T-cell (primary cell): ENCODE measurements around the gene GABRG3. TPM values are rescaled to one million over a fixed set of nuclear protein-coding genes. Genes with fewer than 3 reads are reported as not detected.

Experiments
- ATAC-seq, 4 experiments: fragments of 200-7000 bp in 3 of 4; fragments of 150-1000 bp in 1 of 4; cut with Tn5 transposase; replicated peaks in 1 of 4; 1 replicate in 3 of 4; 2 replicates in 1 of 4; pipeline ENCODE4 v1.10.0; 2021; ENCODE audit warnings: moderate library complexity in 3 of 4, mild to moderate bottlenecking in 2 of 4, moderate number of reproducible peaks in 1 of 4
- CTCF ChIA-PET, 2 donors: fragments of 300-600 bp; sonication (Branson Sonifier 250); formaldehyde crosslinking; loops; one replicate each; lab custom pipeline; 2022; ENCODE audit warnings: antibody characterized with exemption in 2 of 2; lab: Charles Lee
- POLR2A ChIA-PET, 2 donors: fragments of 300-600 bp; sonication (Branson Sonifier 250); formaldehyde crosslinking; loops; one replicate each; lab custom pipeline; 2022; ENCODE audit warnings: antibody characterized with exemption in 2 of 2; lab: Charles Lee
- DNase-seq, 35 experiments: peaks; one replicate each; pipeline versions ENCODE4 v3.0.0 to v3.0.0-alpha.2; 2013 to 2023
- H3K27ac ChIP-seq: one replicate; pipeline ENCODE4 v1.5.1; 2013; ENCODE audit warnings: low read length
- H3K27me3 ChIP-seq, 2 experiments: replicated peaks in 1 of 2; 1 replicate in 1 of 2; 2 replicates in 1 of 2; pipeline versions ENCODE4 v1.6.1 to v1.7.0; 2013; ENCODE audit warnings: low read length in 1 of 2, mixed read lengths in 1 of 2; ENCODE audit not compliant: control insufficient read depth in 2 of 2, insufficient read depth in 2 of 2; ENCODE audit errors: extremely low read depth in 1 of 2
- H3K36me3 ChIP-seq, 2 donors: 1 replicate in 1 of 2; 2 replicates in 1 of 2; pipeline versions ENCODE4 v1.6.1 to v1.7.0; 2013; ENCODE audit warnings: low read length in 1 of 2; ENCODE audit not compliant: control insufficient read depth in 2 of 2, insufficient read depth in 1 of 2; ENCODE audit errors: extremely low read depth in 1 of 2
- H3K4me1 ChIP-seq, 2 experiments: 1 replicate in 1 of 2; 2 replicates in 1 of 2; pipeline versions ENCODE4 v1.6.1 to v1.7.0; 2013; ENCODE audit warnings: low read length in 2 of 2, mixed read lengths in 1 of 2; ENCODE audit not compliant: insufficient read depth in 2 of 2, control insufficient read depth in 1 of 2; ENCODE audit errors: extremely low read depth in 1 of 2
- H3K4me3 ChIP-seq, 2 donors: 1 replicate in 1 of 2; 2 replicates in 1 of 2; pipeline versions ENCODE4 v1.5.1 to v1.7.0; 2013; ENCODE audit warnings: mild to moderate bottlenecking in 2 of 2, low read length in 1 of 2, moderate library complexity in 1 of 2; ENCODE audit not compliant: control insufficient read depth in 1 of 2; ENCODE audit errors: extremely low read depth in 1 of 2
- H3K9me3 ChIP-seq: 2 replicates; pipeline ENCODE4 v1.7.0; 2013
- H3K27ac Mint-ChIP-seq, 2 donors: one replicate each; pipeline ENCODE4 v1.8.0; 2020 to 2021; ENCODE audit warnings: mild to moderate bottlenecking in 2 of 2, mixed read lengths in 2 of 2
- H3K27me3 Mint-ChIP-seq, 2 donors: one replicate each; pipeline ENCODE4 v1.8.0; 2021 to 2022; ENCODE audit warnings: mixed read lengths in 2 of 2
- H3K36me3 Mint-ChIP-seq: one replicate; pipeline ENCODE4 v1.8.0; 2021; ENCODE audit warnings: mixed read lengths
- H3K4me1 Mint-ChIP-seq, 3 donors: one replicate each; pipeline ENCODE4 v1.8.0; 2020 to 2022; ENCODE audit warnings: mixed read lengths in 3 of 3, mild to moderate bottlenecking in 1 of 3
- H3K4me3 Mint-ChIP-seq, 3 donors: one replicate each; pipeline ENCODE4 v1.8.0; 2020 to 2022; ENCODE audit warnings: mild to moderate bottlenecking in 3 of 3, mixed read lengths in 3 of 3, moderate library complexity in 3 of 3
- H3K9me3 Mint-ChIP-seq, 3 donors: one replicate each; pipeline ENCODE4 v1.8.0; 2020 to 2022; ENCODE audit warnings: mixed read lengths in 3 of 3
- WGBS: methylation state at CpG from one replicate; pipeline ENCODE4 v1.1.5; 2013; ENCODE audit warnings: missing lambda C conversion rate; ENCODE audit not compliant: insufficient coverage; 5-methylcytosine and 5-hydroxymethylcytosine counted together
- total RNA-seq, 35 experiments: library from RNA in 6 of 35; stranded (reverse) in 6 of 35; fragments of 120-200 nt in 1 of 35; gene quantifications; one replicate each; pipeline versions ENCODE4 v1.2.1 to v1.2.4 and lab custom pipeline; 2013 to 2026

Gene GABRG3
- total RNA-seq, 5 donors from 2014 or later (not counting 1 experiment from before 2014, with no cell fraction given) = not detected

GRCh38 chr15:27278761-27279160 lies 307.8 kb downstream of the GABRG3 start:
- Histone ChIP-seq H3K4me1 (no peaks in the 10 kb centered on the region), H3K4me3 (no peak overlapping the region), H3K27ac (no peak overlapping the region), H3K27me3 (no peaks in the 10 kb centered on the region), H3K9me3 (no peaks in the 10 kb centered on the region), H3K36me3 (no peaks in the 10 kb centered on the region)
- ChIA-PET POLR2A (no interaction called here), CTCF (no interaction called here)
- DNase-seq (no peak), ATAC-seq (no peak)
- Mint-ChIP-seq H3K27me3 (no peaks in the 10 kb centered on the region), H3K4me1 (no peaks in the 10 kb centered on the region), H3K4me3 (no peak overlapping the region), H3K9me3 (peaks cover 2 to 15% (median 10%) of the 10 kb centered on the region in 3 donors), H3K36me3 (no peaks in the 10 kb centered on the region), H3K27ac (no peak overlapping the region)
- 100% methylated on average over 1 of the region's 3 CpGs for WGBS

- H3K27ac ChIP-seq = no peak overlapping the region
- H3K9me3 Mint-ChIP-seq = peaks cover 0 to 8% (median 4%) of the 10 kb centered on the region in 3 donors
- no peaks in the 10 kb centered on the region for H3K27me3 ChIP-seq
- H3K36me3 Mint-ChIP-seq = no peaks in the 10 kb centered on the region
- H3K4me3 ChIP-seq = no peak overlapping the region
- no peaks in the 10 kb centered on the region for H3K4me1 ChIP-seq
- POLR2A ChIA-PET = no interaction called here
- no peaks in the 10 kb centered on the region for H3K27me3 Mint-ChIP-seq
- H3K4me1 Mint-ChIP-seq = no peaks in the 10 kb centered on the region
- no peak overlapping the region for H3K27ac Mint-ChIP-seq
- no peak for DNase-seq
- ATAC-seq = no peak
- no peaks in the 10 kb centered on the region for H3K9me3 ChIP-seq
- no peaks in the 10 kb centered on the region for H3K36me3 ChIP-seq
- CTCF ChIA-PET = no interaction called here
- H3K4me3 Mint-ChIP-seq = no peak overlapping the region
- WGBS = no CpG with 5 or more reads among the region's 3 CpGs
Measured at GRCh38 chr15:27292641-27293040, 321.7 kb downstream of the GABRG3 start.

GRCh38 chr15:27293607-27294006 lies 322.6 kb downstream of the GABRG3 start:
- H3K36me3 ChIP-seq = no peaks in the 10 kb centered on the region
- H3K4me1 ChIP-seq = no peaks in the 10 kb centered on the region
- no peaks in the 10 kb centered on the region for H3K9me3 ChIP-seq
- ChIA-PET CTCF (no interaction called here), POLR2A (no interaction called here)
- H3K9me3 Mint-ChIP-seq = peaks cover 4 to 8% (median 5%) of the 10 kb centered on the region in 3 donors
- H3K27me3 Mint-ChIP-seq = no peaks in the 10 kb centered on the region
- DNase-seq (no peak), ATAC-seq (no peak)
- no peak overlapping the region for H3K27ac Mint-ChIP-seq
- no peaks in the 10 kb centered on the region for H3K4me1 Mint-ChIP-seq
- no peaks in the 10 kb centered on the region for H3K36me3 Mint-ChIP-seq
- H3K4me3 Mint-ChIP-seq = no peak overlapping the region
- H3K27me3 ChIP-seq = no peaks in the 10 kb centered on the region
- WGBS = no CpG with 5 or more reads among the region's 1 CpG
- no peak overlapping the region for H3K4me3 ChIP-seq
- no peak overlapping the region for H3K27ac ChIP-seq

GRCh38 chr15:27317736-27318135 lies 346.8 kb downstream of the GABRG3 start:
- no peaks in the 10 kb centered on the region for H3K9me3 ChIP-seq
- POLR2A ChIA-PET = no interaction called here
- Mint-ChIP-seq H3K4me1 (no peaks in the 10 kb centered on the region), H3K27me3 (no peaks in the 10 kb centered on the region), H3K36me3 (no peaks in the 10 kb centered on the region), H3K4me3 (no peak overlapping the region), H3K27ac (no peak overlapping the region), H3K9me3 (peaks cover 5 to 17% (median 8%) of the 10 kb centered on the region in 3 donors)
- ATAC-seq = no peak
- H3K4me1 ChIP-seq = no peaks in the 10 kb centered on the region
- DNase-seq = no peak
- no peaks in the 10 kb centered on the region for H3K27me3 ChIP-seq
- no CpG with 5 or more reads among the region's 5 CpGs for WGBS
- CTCF ChIA-PET = no interaction called here
- H3K27ac ChIP-seq = no peak overlapping the region
- H3K36me3 ChIP-seq = no peaks in the 10 kb centered on the region
- no peak overlapping the region for H3K4me3 ChIP-seq

GRCh38 chr15:27323801-27324200 lies 352.8 kb downstream of the GABRG3 start:
- H3K9me3 Mint-ChIP-seq = peaks cover 10 to 16% (median 11%) of the 10 kb centered on the region in 3 donors
- CTCF ChIA-PET = no interaction called here

GRCh38 chr15:27324886-27325615 lies 354.1 kb downstream of the GABRG3 start:
- H3K9me3 Mint-ChIP-seq = peaks cover 5 to 11% (median 7%) of the 10 kb centered on the region in 3 donors
- Histone ChIP-seq H3K36me3 (no peaks in the 10 kb centered on the region), H3K27me3 (no peaks in the 10 kb centered on the region), H3K4me1 (no peaks in the 10 kb centered on the region), H3K27ac (no peak overlapping the region), H3K4me3 (no peak overlapping the region), H3K9me3 (no peaks in the 10 kb centered on the region)
- ATAC-seq (no peak), DNase-seq (no peak)
- WGBS = 68% methylated on average over 4 of the region's 4 CpGs
- H3K4me3 Mint-ChIP-seq = no peak overlapping the region
- no peaks in the 10 kb centered on the region for H3K4me1 Mint-ChIP-seq
- H3K27ac Mint-ChIP-seq = no peak overlapping the region
- POLR2A ChIA-PET = no interaction called here
- no peaks in the 10 kb centered on the region for H3K36me3 Mint-ChIP-seq
- no peaks in the 10 kb centered on the region for H3K27me3 Mint-ChIP-seq
- CTCF ChIA-PET = no interaction called here

More at GRCh38 chr15:27323801-27324200, 352.8 kb downstream of the GABRG3 start:
- H3K4me3 Mint-ChIP-seq = no peak overlapping the region
- H3K27me3 Mint-ChIP-seq = no peaks in the 10 kb centered on the region
- H3K4me1 Mint-ChIP-seq = no peaks in the 10 kb centered on the region
- ATAC-seq = no peak
- Histone ChIP-seq H3K27me3 (no peaks in the 10 kb centered on the region), H3K4me3 (no peak overlapping the region), H3K9me3 (no peaks in the 10 kb centered on the region), H3K27ac (no peak overlapping the region), H3K36me3 (no peaks in the 10 kb centered on the region), H3K4me1 (no peaks in the 10 kb centered on the region)
- H3K36me3 Mint-ChIP-seq = no peaks in the 10 kb centered on the region
- POLR2A ChIA-PET = no interaction called here
- WGBS = 76% methylated on average over 8 of the region's 9 CpGs
- DNase-seq = no peak
- H3K27ac Mint-ChIP-seq = no peak overlapping the region
